Heart right ventricle (tissue), 16 donors: ENCODE results near the gene RXFP1. TPM values are rescaled to one million over a fixed set of nuclear protein-coding genes. Genes with fewer than 3 reads are reported as not detected.

Source experiments
- ATAC-seq, 8 donors: fragments of 200-7000 bp; cut with Tn5 transposase; one replicate each; pipeline ENCODE4 v1.9.1; 2020; ENCODE audit warnings: mild to moderate bottlenecking in 8 of 8, moderate library complexity in 8 of 8, moderate number of reproducible peaks in 1 of 8
- DNase-seq, 2 donors: peaks; one replicate each; pipeline ENCODE4 v3.0.0-alpha.2; 2020
- H3K27ac ChIP-seq, 10 donors: fragments of 200-600 bp; sonication (generic) in 2 of 10; one replicate each; pipeline versions ENCODE4 v1.5.0 to v1.8.0; 2020 to 2022; ENCODE audit warnings: mild to moderate bottlenecking in 3 of 10
- H3K27me3 ChIP-seq, 7 donors: fragments of 200-600 bp; one replicate each; pipeline ENCODE4 v1.8.0; 2021 to 2022; ENCODE audit warnings: mild to moderate bottlenecking in 2 of 7
- H3K36me3 ChIP-seq, 9 donors: fragments of 200-600 bp; sonication (generic) in 1 of 9; one replicate each; pipeline versions ENCODE4 v1.5.0 to v1.8.0; 2020 to 2022; ENCODE audit warnings: mild to moderate bottlenecking in 2 of 9
- H3K4me1 ChIP-seq, 9 donors: fragments of 200-600 bp; sonication (generic) in 1 of 9; one replicate each; pipeline versions ENCODE4 v1.5.0 to v1.8.0; 2020 to 2022; ENCODE audit warnings: mild to moderate bottlenecking in 4 of 9
- H3K4me3 ChIP-seq, 10 donors: fragments of 200-600 bp; sonication (generic) in 2 of 10; one replicate each; pipeline versions ENCODE4 v1.5.0 to v1.8.0; 2020 to 2022; ENCODE audit warnings: mild to moderate bottlenecking in 7 of 10, moderate library complexity in 2 of 10
- H3K9me3 ChIP-seq, 11 donors: fragments of 200-600 bp in 10 of 11; sonication (generic) in 2 of 11; one replicate each; pipeline versions ENCODE4 v1.5.0 to v1.8.0; 2013 to 2022; ENCODE audit warnings: mild to moderate bottlenecking in 2 of 11, control low read depth in 1 of 11, moderate library complexity in 1 of 11
- CTCF ChIP-seq, 9 donors: fragments of 200-600 bp; sonication (generic) in 2 of 9; IDR thresholded peaks; one replicate each; pipeline versions ENCODE4 v1.5.0 to v1.8.0; 2021 to 2022; ENCODE audit warnings: antibody characterized with exemption in 9 of 9, mild to moderate bottlenecking in 5 of 9, moderate library complexity in 1 of 9
- WGBS, 2 donors: extraction: QIAGEN DNeasy Blood & Tissue Kit; methylation state at CpG; one replicate each; pipeline ENCODE4 v1.1.7; 2013; ENCODE audit warnings: inconsistent platforms in 1 of 2; 5-methylcytosine and 5-hydroxymethylcytosine counted together
- intact Hi-C, 10 donors: fragments of 100-400 bp; cut with DNase I; formaldehyde crosslinking; loops; one replicate each; pipeline versions ENCODE4 v1.11.1 to v1.14.2; 2022
- polyA plus RNA-seq, 2 donors: library from polyadenylated mRNA; stranded (reverse); fragments of 200-250 nt; gene quantifications; one replicate each; pipeline ENCODE4 v1.2.3, GENCODE V29; 2013
- total RNA-seq, 10 donors: library from RNA; stranded (reverse); fragmentation: NEBNext Ultra II Directional in 3 of 10; extraction: Animal tissue kit (Norgen Biotek cat#: 25700) in 3 of 10; gene quantifications; one replicate each; pipeline versions ENCODE4 v1.2.1 to v1.2.4, GENCODE V29; 2021 to 2023
- donor health status: Arrhythmogenic right ventricular cardiomyopathy.
- donor health status: ischemic (EF 13 %, LVEDD 7.1; RV severe dilation, severe dysfunction).
- donor health status: healthy with polysubstance abuse.
- donor health status: DM: no; HTN: yes; CAD: no.
- donor health status: DM: no; HTN: no; CAD: no.
- donor health status: ischemic (EF 25% LVEDD 6.9; RV normal size, moderate dysfunction).
- donor health status: ischemic (EF 25% LVEDD 5.7; RV mildly dilated, moderate dysfunction).
- donor health status: healthy.
- donor health status: DM: yes; HTN: yes; CAD: no.
- donor health status: Ischemic cardiomyopathy.
- donor health status: ischemic (EF 35%, LVEDD 5.7; RV mildly dilated, moderate dysfunction).
- donor health status: nonischemic (EF 11% LVEDD 7.7; RV severe dilation, severe dysfunction).
- donor health status: DM: yes; HTN: yes; CAD: no.
- donor health status: PGD.
- donor health status: ischemic (EF 29% LVEDD 5.4; RV normal size, mild dysfunction).
- donor health status: nonischemic (EF 23%, LVEDD 6.1; RV moderate dilation, normal function).

RXFP1 gene
- total and polyA plus RNA-seq, 12 donors: 0.07 to 0.16 TPM; not detected in 10

GRCh38 chr4:158670975-158671664 lies 149.4 kb downstream of the RXFP1 start:
- H3K4me3 ChIP-seq: peak overlapping the region; percentile 67 to 94 (median 86)
- H3K27ac ChIP-seq: peak overlapping the region; percentile 94 to 98 (median 96)
- intact Hi-C loops: no loop called here
- peak; percentile 14 to 74 (median 40) for ATAC-seq
- WGBS, 2 donors: 0% methylated on average over 35 of the region's 35 CpGs
- no peaks in the 10 kb centered on the region for H3K9me3 ChIP-seq
- no peak for TF ChIP-seq CTCF (IDR thresholded peaks at IDR 0.05)
- H3K36me3 ChIP-seq: peaks cover 0 to 15% (median 0%) of the 10 kb centered on the region in 9 donors
- DNase-seq: peak; percentile 66 to 81
- H3K4me1 ChIP-seq: peaks cover 0 to 31% (median 27%) of the 10 kb centered on the region in 9 donors
- H3K27me3 ChIP-seq: no peaks in the 10 kb centered on the region

- H3K27me3 ChIP-seq: no peaks in the 10 kb centered on the region
- no peak for TF ChIP-seq CTCF (IDR thresholded peaks at IDR 0.05)
- WGBS, 2 donors: 0% methylated on average over 20 of the region's 20 CpGs
- peak within 1 kb of the TSS; percentile 67 to 94 (median 86) for H3K4me3 ChIP-seq
- no peaks in the 10 kb centered on the region for H3K9me3 ChIP-seq
- H3K36me3 ChIP-seq: peaks cover 0 to 15% (median 0%) of the 10 kb centered on the region in 9 donors
- intact Hi-C loops: no loop called here
- peak within 1 kb of the TSS; percentile 94 to 98 (median 96) for H3K27ac ChIP-seq
- peak in 3 of 8 donors; percentile 2 to 4 (median 2) for ATAC-seq
- DNase-seq: no peak
- H3K4me1 ChIP-seq: peaks cover 0 to 31% (median 27%) of the 10 kb centered on the region in 9 donors
These were observed 149.9 kb downstream of the RXFP1 start, which contains the start of gene C4orf46 for GRCh38 chr4:158671665-158671914. Gene C4orf46 (minus strand): TSS chr4:158671887. CDS start chr4:158671801, 86 bp downstream.

- ATAC-seq: peak; percentile 93 to 97 (median 96)
- peak; percentile 48 to 89 (median 61) for TF ChIP-seq CTCF (IDR thresholded peaks at IDR 0.05)
- Histone ChIP-seq H3K36me3 (peaks cover 0 to 15% (median 0%) of the 10 kb centered on the region in 9 donors), H3K27me3 (no peaks in the 10 kb centered on the region), H3K9me3 (no peaks in the 10 kb centered on the region), H3K27ac (peak within 1 kb of the TSS; percentile 94 to 98 (median 96)), H3K4me1 (peaks cover 0 to 31% (median 27%) of the 10 kb centered on the region in 9 donors), H3K4me3 (peak within 1 kb of the TSS; percentile 67 to 94 (median 86))
- WGBS, 2 donors: 0% methylated on average over 60 of the region's 60 CpGs
- intact Hi-C loops: no loop called here
- DNase-seq: peak; percentile 99
These were observed 150.5 kb downstream of the RXFP1 start, which contains the start of gene ETFDH for GRCh38 chr4:158671915-158672806. Gene ETFDH (plus strand): TSS chr4:158672296. CDS start chr4:158672457, 161 bp downstream.

- Histone ChIP-seq H3K36me3 (peaks cover 0 to 10% (median 0%) of the 10 kb centered on the region in 9 donors), H3K9me3 (no peaks in the 10 kb centered on the region), H3K4me3 (peak overlapping the region in 5 of 10 donors; percentile 74 to 91 (median 85)), H3K4me1 (peaks cover 0 to 31% (median 27%) of the 10 kb centered on the region in 9 donors), H3K27ac (peak overlapping the region in 5 of 10 donors; percentile 94 to 98 (median 96)), H3K27me3 (no peaks in the 10 kb centered on the region)
- DNase-seq: no peak
- intact Hi-C loops: no loop called here
- WGBS, 2 donors: 56 to 59% methylated on average over 3 of the region's 3 CpGs
- no peak for TF ChIP-seq CTCF (IDR thresholded peaks at IDR 0.05)
- no peak for ATAC-seq
These were observed 152.0 kb downstream of the RXFP1 start for GRCh38 chr4:158673633-158674032.
